Brain microvascular endothelial cell (primary cell): Measurements from ENCODE around the gene NOTCH3.

Source experiments
- DNase-seq: peaks from one replicate; pipeline ENCODE4 v3.0.0-alpha.2; 2020
- H3K27ac ChIP-seq: fragments of 250-450 bp; sonication (Bioruptor Pico); 2 replicates; pipeline ENCODE4 v1.5.1; 2020; ENCODE audit warnings: mild to moderate bottlenecking, moderate library complexity
- H3K27me3 ChIP-seq: fragments of 250-450 bp; sonication (Bioruptor Pico); replicated peaks from 2 replicates; pipeline ENCODE4 v1.5.1; 2020; ENCODE audit warnings: mild to moderate bottlenecking
- H3K36me3 ChIP-seq: fragments of 250-450 bp; sonication (Bioruptor Pico); replicated peaks from 2 replicates; pipeline ENCODE4 v1.5.1; 2020; ENCODE audit warnings: mild to moderate bottlenecking
- H3K4me3 ChIP-seq: 2 replicates; pipeline ENCODE4 v1.5.1; 2011; ENCODE audit warnings: low read depth, mild to moderate bottlenecking, control low read depth, low read length, moderate library complexity
- in situ Hi-C: cut with HindIII; loops from 2 replicates; pipeline ENCODE4 v1.10.0; 2017; ENCODE audit warnings: low sequenced_read_pairs, low pct_ligation_motif_present
- TF ChIP-seq, protein P1 (sequence below): IDR thresholded peaks from 2 replicates; pipeline ENCODE4 v1.5.1; 2011; ENCODE audit warnings: low read depth, mild to moderate bottlenecking, moderate library complexity, low read length, control low read depth, inconsistent platforms; ENCODE audit errors: missing control alignments

The NOTCH3 gene

DNA sequence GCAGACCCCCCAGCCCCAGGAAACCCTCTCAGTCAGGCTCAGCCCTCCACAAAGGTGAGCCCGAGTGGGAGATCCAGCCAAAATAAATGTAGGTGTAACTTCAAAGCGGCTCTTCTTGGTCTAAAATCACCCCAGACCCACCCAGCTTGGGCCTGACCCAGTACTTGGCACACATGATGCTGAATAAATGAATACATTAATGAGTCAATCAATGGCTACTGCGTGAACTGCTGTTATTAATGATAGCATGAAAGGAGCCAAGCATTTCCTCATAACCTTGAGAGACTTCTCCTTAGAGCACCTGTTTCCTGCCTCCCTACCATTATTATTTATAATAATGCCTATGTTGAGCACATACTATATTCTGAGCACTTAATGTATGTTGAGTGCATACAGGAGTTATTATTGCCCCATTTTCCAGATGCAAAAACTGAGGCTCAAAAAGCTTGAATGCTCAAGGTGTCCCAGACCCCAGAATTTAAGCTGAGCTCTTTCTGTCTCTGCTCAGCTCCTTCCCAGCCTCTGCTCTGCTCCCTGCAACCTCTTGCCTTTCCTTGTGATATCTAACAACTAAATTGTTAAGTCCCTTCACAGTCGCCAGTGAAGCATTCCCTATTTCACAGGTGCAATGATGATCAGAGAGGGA is 4.3 kb downstream of the NOTCH3 start:
- Histone ChIP-seq H3K36me3 (peaks cover 18% of the 10 kb centered on the region), H3K27me3 (no peaks in the 10 kb centered on the region), H3K4me3 (no peak overlapping the region), H3K27ac (no peak overlapping the region)
- TF ChIP-seq, protein P1, sequence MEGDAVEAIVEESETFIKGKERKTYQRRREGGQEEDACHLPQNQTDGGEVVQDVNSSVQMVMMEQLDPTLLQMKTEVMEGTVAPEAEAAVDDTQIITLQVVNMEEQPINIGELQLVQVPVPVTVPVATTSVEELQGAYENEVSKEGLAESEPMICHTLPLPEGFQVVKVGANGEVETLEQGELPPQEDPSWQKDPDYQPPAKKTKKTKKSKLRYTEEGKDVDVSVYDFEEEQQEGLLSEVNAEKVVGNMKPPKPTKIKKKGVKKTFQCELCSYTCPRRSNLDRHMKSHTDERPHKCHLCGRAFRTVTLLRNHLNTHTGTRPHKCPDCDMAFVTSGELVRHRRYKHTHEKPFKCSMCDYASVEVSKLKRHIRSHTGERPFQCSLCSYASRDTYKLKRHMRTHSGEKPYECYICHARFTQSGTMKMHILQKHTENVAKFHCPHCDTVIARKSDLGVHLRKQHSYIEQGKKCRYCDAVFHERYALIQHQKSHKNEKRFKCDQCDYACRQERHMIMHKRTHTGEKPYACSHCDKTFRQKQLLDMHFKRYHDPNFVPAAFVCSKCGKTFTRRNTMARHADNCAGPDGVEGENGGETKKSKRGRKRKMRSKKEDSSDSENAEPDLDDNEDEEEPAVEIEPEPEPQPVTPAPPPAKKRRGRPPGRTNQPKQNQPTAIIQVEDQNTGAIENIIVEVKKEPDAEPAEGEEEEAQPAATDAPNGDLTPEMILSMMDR, result no peak
- in situ Hi-C loops, result no loop called here
- DNase-seq, result no peak

DNA sequence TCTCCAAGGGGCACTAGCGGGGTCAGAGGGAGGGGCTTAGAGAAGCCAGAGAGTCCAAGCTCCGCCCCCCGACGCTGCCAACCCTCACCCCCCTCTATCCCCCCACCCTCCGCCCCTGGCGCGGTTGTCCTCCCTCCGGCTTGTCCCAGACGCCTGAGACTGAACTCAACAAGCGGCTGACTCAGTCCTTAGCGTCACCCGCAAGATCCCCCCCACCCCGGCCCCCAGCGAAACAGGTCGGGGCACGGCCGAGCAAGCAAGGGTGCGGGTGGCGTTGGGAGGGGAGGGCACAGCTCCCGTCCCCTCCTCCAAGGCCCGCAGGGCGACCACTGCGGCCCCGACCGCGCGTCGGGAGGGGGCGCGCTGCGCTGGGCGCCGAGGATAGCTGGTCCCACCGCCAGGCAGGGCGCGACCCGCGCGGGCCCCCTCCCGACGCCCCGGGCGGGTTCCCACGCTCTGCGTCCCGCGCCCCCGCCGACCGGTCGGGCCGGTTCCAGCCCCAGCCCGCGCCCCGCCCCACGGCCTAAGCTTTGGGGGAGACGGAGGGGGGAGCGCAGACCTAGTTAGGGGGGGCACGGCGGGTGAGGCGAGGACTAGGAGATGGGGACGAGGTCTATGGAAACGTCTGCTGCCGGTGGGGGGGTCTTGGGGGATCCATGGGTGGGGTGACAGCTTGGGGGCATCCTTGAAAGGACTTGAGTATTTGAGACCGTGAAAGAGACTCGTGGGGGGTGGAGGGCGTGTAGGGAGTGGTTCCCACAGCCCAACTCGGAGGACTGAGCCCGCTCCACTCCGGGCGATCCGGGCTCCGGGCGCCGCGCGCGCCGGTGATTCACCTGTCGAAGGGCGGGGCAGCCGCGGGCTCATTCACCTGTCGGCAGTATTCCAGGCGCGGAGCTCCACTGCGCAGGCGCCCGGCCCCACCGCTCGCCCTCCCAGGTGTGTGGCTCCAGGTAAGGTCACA is 5.1 kb downstream of the NOTCH3 start:
- DNase-seq, result peak; percentile 79
- TF ChIP-seq, protein P1, result peak; percentile 25
- in situ Hi-C loops, result no loop called here
- Histone ChIP-seq H3K27me3 (no peaks in the 10 kb centered on the region), H3K36me3 (peaks cover 25% of the 10 kb centered on the region), H3K4me3 (peak overlapping the region; percentile 44), H3K27ac (peak overlapping the region; percentile 82)

DNA sequence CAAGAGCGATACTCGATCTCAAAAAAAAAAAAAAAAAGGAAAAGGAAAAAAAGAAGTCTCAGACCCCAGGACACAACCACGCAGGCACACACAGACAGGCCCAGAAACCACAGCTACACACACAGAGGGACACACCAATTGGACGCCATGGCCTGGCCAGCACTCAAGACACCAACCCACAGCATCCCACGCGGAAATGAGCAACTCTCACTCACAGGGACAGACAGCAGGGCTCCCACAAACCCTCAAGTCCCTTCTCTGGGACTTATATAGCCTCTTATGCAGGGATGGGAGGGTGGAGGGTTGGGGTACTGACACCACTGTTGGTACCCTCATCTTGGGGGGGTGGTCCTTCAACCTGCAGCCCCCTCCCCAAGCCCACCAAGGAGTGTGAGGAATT is 5.9 kb downstream of the NOTCH3 start:
- Histone ChIP-seq H3K36me3 (peaks cover 25% of the 10 kb centered on the region), H3K4me3 (peak overlapping the region; percentile 22), H3K27me3 (no peaks in the 10 kb centered on the region), H3K27ac (peak overlapping the region; percentile 82)
- in situ Hi-C loops, result no loop called here
- DNase-seq, result peak; percentile 85
- TF ChIP-seq, protein P1, result no peak

DNA sequence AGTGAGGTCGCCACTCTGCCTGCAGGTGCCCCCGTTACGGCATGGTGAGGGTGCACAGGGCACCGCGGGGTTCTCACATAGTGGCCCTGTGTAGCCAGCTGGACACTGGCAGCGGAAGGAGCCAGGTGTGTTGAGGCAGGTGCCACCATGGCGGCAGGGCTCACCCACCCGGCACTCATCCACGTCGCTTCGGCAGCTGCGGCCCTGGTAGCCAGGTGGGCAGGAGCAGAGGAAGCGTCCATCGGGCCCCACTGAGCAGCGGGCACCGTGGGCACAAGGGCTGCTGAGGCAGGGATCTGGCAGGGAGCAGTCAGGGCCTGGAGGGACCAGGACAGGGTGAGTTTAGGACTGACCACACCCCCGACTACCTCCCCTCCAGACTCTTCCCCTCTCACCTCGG is 8.8 kb downstream of the NOTCH3 start:
- DNase-seq, result no peak
- in situ Hi-C loops, result no loop called here
- Histone ChIP-seq H3K27ac (no peak overlapping the region), H3K27me3 (no peaks in the 10 kb centered on the region), H3K36me3 (peaks cover 48% of the 10 kb centered on the region), H3K4me3 (no peak overlapping the region)
- TF ChIP-seq, protein P1, result no peak

DNA sequence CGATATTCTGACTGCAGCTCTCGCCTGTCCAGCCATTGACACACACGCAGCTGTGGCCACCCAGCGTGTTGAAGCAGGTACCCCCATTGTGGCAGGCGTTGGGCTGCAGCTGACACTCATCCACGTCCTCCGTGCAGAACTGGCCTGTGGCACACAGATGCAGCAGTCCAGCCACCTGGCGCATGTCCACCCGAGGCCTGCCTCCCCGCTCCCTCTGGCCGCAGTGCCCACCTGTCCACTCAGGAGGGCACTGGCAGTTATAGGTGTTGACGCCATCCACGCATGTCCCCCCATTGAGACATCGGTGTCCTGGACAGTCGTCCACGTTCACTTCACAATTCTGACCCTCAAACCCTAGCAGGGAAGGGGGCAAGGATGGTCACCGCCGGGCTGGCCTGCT is 9.3 kb downstream of the NOTCH3 start:
- in situ Hi-C loops, result no loop called here
- peaks cover 52% of the 10 kb centered on the region for H3K36me3 ChIP-seq
- no peak for DNase-seq
- no peaks in the 10 kb centered on the region for H3K27me3 ChIP-seq
- no peak overlapping the region for H3K4me3 ChIP-seq
- no peak overlapping the region for H3K27ac ChIP-seq
- TF ChIP-seq, protein P1, result no peak
